Right lobe of liver (tissue), 6 donors: Measurements from ENCODE around the gene LCLAT1. TPM values are rescaled to one million over a fixed set of nuclear protein-coding genes. Genes with fewer than 3 reads are reported as not detected.

Experiments used
- ATAC-seq, 4 donors: fragments of 200-7000 bp; cut with Tn5 transposase; one replicate each; pipeline ENCODE4 v1.9.1; 2020; ENCODE audit warnings: mild to moderate bottlenecking in 4 of 4, moderate library complexity in 4 of 4
- DNase-seq, 3 donors: peaks; one replicate each; pipeline ENCODE4 v3.0.0-alpha.2; 2020
- H3K27ac ChIP-seq, 3 donors: fragments of 200-600 bp; one replicate each; pipeline ENCODE4 v1.8.0; 2022
- H3K27me3 ChIP-seq, 2 donors: fragments of 200-600 bp; one replicate each; pipeline ENCODE4 v1.8.0; 2022
- H3K36me3 ChIP-seq, 4 donors: fragments of 200-600 bp; sonication (generic) in 1 of 4; one replicate each; pipeline versions ENCODE4 v1.5.1 to v1.8.0; 2017 to 2022; ENCODE audit warnings: control low read depth in 1 of 4
- H3K4me1 ChIP-seq, 4 donors: fragments of 200-600 bp; sonication (generic) in 1 of 4; one replicate each; pipeline versions ENCODE4 v1.5.1 to v1.8.0; 2017 to 2022; ENCODE audit warnings: control low read depth in 1 of 4
- H3K4me3 ChIP-seq, 3 donors: fragments of 200-600 bp; one replicate each; pipeline ENCODE4 v1.8.0; 2022
- H3K9me3 ChIP-seq, 4 donors: fragments of 200-600 bp; sonication (generic) in 1 of 4; one replicate each; pipeline versions ENCODE4 v1.5.1 to v1.8.0; 2017 to 2022; ENCODE audit warnings: control low read depth in 1 of 4
- CTCF ChIP-seq, 4 donors: fragments of 200-600 bp in 3 of 4; fragments of 450-650 bp in 1 of 4; IDR thresholded peaks; one replicate each; pipeline versions ENCODE4 v1.5.1 to v1.8.0; 2016 to 2022; ENCODE audit warnings: antibody characterized with exemption in 4 of 4, mild to moderate bottlenecking in 2 of 4
- POLR2A ChIP-seq: fragments of 450-650 bp; IDR thresholded peaks from one replicate; pipeline ENCODE4 v1.6.1; 2017; ENCODE audit warnings: antibody characterized with exemption, mild to moderate bottlenecking
- WGBS: methylation state at CpG from one replicate; pipeline ENCODE4 v1.1.6; 2018; ENCODE audit warnings: low coverage, low lambda C conversion rate; ENCODE audit not compliant: insufficient coverage; ENCODE audit errors: missing lambda C conversion rate; 5-methylcytosine and 5-hydroxymethylcytosine counted together
- intact Hi-C, 2 donors: fragments of 100-400 bp; cut with DNase I; formaldehyde crosslinking; loops; one replicate each; pipeline versions ENCODE4 v1.11.2 to v1.14.1; 2022
- total RNA-seq, 6 experiments: library from RNA; depleted of rRNA in 2 of 6; stranded (reverse); fragments of >200 nt in 2 of 6; fragmentation: NEBNext Ultra II Directional in 3 of 6; extraction: Animal tissue kit (Norgen Biotek cat#: 25700) in 3 of 6; gene quantifications; one replicate each; pipeline versions ENCODE4 v1.1.0 to v1.2.4, GENCODE V29; 2016 to 2023
- donor health status: DM: no; HTN: yes; CAD: no.
- donor health status: DM: no; HTN: no; CAD: no.
- donor health status: DM: no; HTN: no; CAD: no.
- donor health status: DM: no; HTN: yes; CAD: no.
- donor health status: DM: no; HTN: yes; CAD: no.

The LCLAT1 gene
- total RNA-seq, 6 experiments from 2014 or later, result 11.1 to 14.0 (median 12.0) TPM

- WGBS, result no CpG with 5 or more reads among the region's 5 CpGs
- H3K9me3 ChIP-seq, result no peaks in the 10 kb centered on the region
- H3K36me3 ChIP-seq, result no peaks in the 10 kb centered on the region
- H3K27ac ChIP-seq, result no peak overlapping the region
- TF ChIP-seq POLR2A, result no peak
- no peak for TF ChIP-seq CTCF (IDR thresholded peaks at IDR 0.05)
- no peak overlapping the region for H3K4me3 ChIP-seq
- no peaks in the 10 kb centered on the region for H3K27me3 ChIP-seq
- DNase-seq, result no peak
- no peak for ATAC-seq
- no peaks in the 10 kb centered on the region for H3K4me1 ChIP-seq
- intact Hi-C loops, result no loop called here
These were observed 202.8 kb downstream of the LCLAT1 start for GRCh38 chr2:30649828-30650227.

- TF ChIP-seq POLR2A, result no peak
- TF ChIP-seq CTCF (IDR thresholded peaks at IDR 0.05), result no peak
- no peak for DNase-seq
- Histone ChIP-seq H3K9me3 (no peaks in the 10 kb centered on the region), H3K4me1 (no peaks in the 10 kb centered on the region), H3K27me3 (no peaks in the 10 kb centered on the region), H3K36me3 (no peaks in the 10 kb centered on the region), H3K27ac (no peak overlapping the region), H3K4me3 (no peak overlapping the region)
- intact Hi-C loops, result no loop called here
- WGBS, result 81% methylated on average over 8 of the region's 8 CpGs
- ATAC-seq, result no peak
These were observed 205.3 kb downstream of the LCLAT1 start for GRCh38 chr2:30652271-30652915.

- H3K27ac ChIP-seq, result no peak overlapping the region
- DNase-seq, result no peak
- no peak for ATAC-seq
- TF ChIP-seq POLR2A (no peak), CTCF (IDR thresholded peaks at IDR 0.05) (no peak)
- no peaks in the 10 kb centered on the region for H3K27me3 ChIP-seq
- intact Hi-C loops, result no loop called here
- no peaks in the 10 kb centered on the region for H3K4me1 ChIP-seq
- H3K36me3 ChIP-seq, result no peaks in the 10 kb centered on the region
- no CpG with 5 or more reads among the region's 2 CpGs for WGBS
- H3K9me3 ChIP-seq, result no peaks in the 10 kb centered on the region
- no peak overlapping the region for H3K4me3 ChIP-seq
These were observed 206.8 kb downstream of the LCLAT1 start for GRCh38 chr2:30653847-30654246.

- H3K4me3 ChIP-seq, result no peak overlapping the region
- H3K36me3 ChIP-seq, result no peaks in the 10 kb centered on the region
- H3K27ac ChIP-seq, result no peak overlapping the region
- intact Hi-C loops, result no loop called here
- DNase-seq (no peak), ATAC-seq (no peak)
- H3K9me3 ChIP-seq, result no peaks in the 10 kb centered on the region
- WGBS, result 71% methylated on average over 2 of the region's 3 CpGs
- TF ChIP-seq POLR2A (no peak), CTCF (IDR thresholded peaks at IDR 0.05) (no peak)
- H3K27me3 ChIP-seq, result no peaks in the 10 kb centered on the region
- no peaks in the 10 kb centered on the region for H3K4me1 ChIP-seq
These were observed 207.4 kb downstream of the LCLAT1 start for GRCh38 chr2:30654404-30654803.

GRCh38 chr2:30655211-30655610 lies 208.2 kb downstream of the LCLAT1 start:
- Histone ChIP-seq H3K4me1 (no peaks in the 10 kb centered on the region), H3K36me3 (no peaks in the 10 kb centered on the region), H3K27ac (no peak overlapping the region), H3K27me3 (no peaks in the 10 kb centered on the region), H3K4me3 (no peak overlapping the region), H3K9me3 (no peaks in the 10 kb centered on the region)
- intact Hi-C loops, result no loop called here
- ATAC-seq (no peak), DNase-seq (no peak)
- 80% methylated on average over 1 of the region's 6 CpGs for WGBS
- no peak for TF ChIP-seq CTCF (IDR thresholded peaks at IDR 0.05)
- no peak for TF ChIP-seq POLR2A
